Activated CD4-positive, alpha-beta T cell treated with anti-CD3 and anti-CD28 coated beads for 36 hours (primary cell): Measurements from ENCODE around the gene OR4C12. TPM values are rescaled to one million over a fixed set of nuclear protein-coding genes. Genes with fewer than 3 reads are reported as not detected.
"Not testable (repeated sequence)": the region's sequence is repeated elsewhere in the genome, so short reads cannot be mapped to it uniquely, and the experiment has no call there.

Source experiments
- ATAC-seq: fragments of 200-7000 bp; cut with Tn5 transposase; one replicate; pipeline ENCODE4 v1.10.0; 2021; ENCODE audit warnings: mild to moderate bottlenecking, moderate library complexity
- CTCF ChIA-PET: fragments of 350-600 bp; sonication (Branson Sonifier 250); formaldehyde crosslinking; loops from one replicate; lab custom pipeline; 2021; ENCODE audit warnings: antibody characterized with exemption; lab: Charles Lee
- POLR2A ChIA-PET: fragments of 350-600 bp; sonication (Branson Sonifier 250); formaldehyde crosslinking; loops from one replicate; lab custom pipeline; 2021; ENCODE audit warnings: antibody characterized with exemption, inconsistent platforms; lab: Charles Lee
- DNase-seq: peaks from one replicate; pipeline ENCODE4 v3.0.0-alpha.2; 2020
- H3K27ac Mint-ChIP-seq: one replicate; pipeline ENCODE4 v1.8.0; 2021; ENCODE audit warnings: mixed read lengths
- H3K27me3 Mint-ChIP-seq: one replicate; pipeline ENCODE4 v1.8.0; 2021; ENCODE audit warnings: mixed read lengths
- H3K36me3 Mint-ChIP-seq: one replicate; pipeline ENCODE4 v1.8.0; 2021; ENCODE audit warnings: low read depth, mixed read lengths
- H3K4me1 Mint-ChIP-seq: one replicate; pipeline ENCODE4 v1.8.0; 2021; ENCODE audit warnings: mixed read lengths
- H3K4me3 Mint-ChIP-seq: one replicate; pipeline ENCODE4 v1.8.0; 2021; ENCODE audit warnings: mild to moderate bottlenecking, moderate library complexity, mixed read lengths
- H3K9me3 Mint-ChIP-seq: one replicate; pipeline ENCODE4 v1.8.0; 2021; ENCODE audit warnings: low read depth, mixed read lengths
- intact Hi-C, 2 experiments: fragments of 100-400 bp; cut with DNase I in 1 of 2; cut with micrococcal nuclease in 1 of 2; formaldehyde crosslinking; loops; one replicate each; pipeline versions ENCODE4 v1.14.2 to v1.15.1; 2022 to 2024; cut with DNase I, micrococcal nuclease
- total RNA-seq, 2 experiments: library from RNA; stranded (reverse); gene quantifications; one replicate each; pipeline ENCODE4 v1.2.3, GENCODE V29; 2021

The OR4C12 gene
- not detected for total RNA-seq

DNA sequence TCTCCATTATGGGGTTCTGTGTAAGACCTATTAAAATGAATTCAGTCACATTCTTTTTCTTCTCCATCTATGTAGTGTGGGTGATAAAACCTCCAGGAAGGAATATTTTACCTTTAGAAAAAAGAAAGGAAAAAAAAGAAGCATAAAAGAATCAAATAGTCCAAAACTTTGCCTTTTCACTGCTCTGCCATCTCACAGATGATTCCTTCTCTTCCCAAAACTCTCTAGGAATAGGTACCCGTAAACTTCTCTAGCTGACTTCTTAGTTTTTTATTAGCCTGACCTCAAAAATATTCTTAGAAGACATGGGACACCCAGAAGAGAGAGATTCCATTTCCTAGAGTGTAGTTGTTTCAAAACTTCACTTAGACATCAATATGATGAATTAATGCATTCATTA, at the start of gene OR4C12:
Gene OR4C12 (minus strand): TSS at position 101 of the 400 bp plus-strand sequence. CDS start 34 bp downstream, at position 67.
- intact Hi-C loops, CTCF ChIA-PET, H3K4me1 Mint-ChIP-seq, POLR2A ChIA-PET, DNase-seq, ATAC-seq, H3K4me3 Mint-ChIP-seq, H3K36me3 Mint-ChIP-seq, H3K27ac Mint-ChIP-seq, H3K27me3 Mint-ChIP-seq: not testable (repeated sequence)
- peaks cover 21% of the 10 kb centered on the region for H3K9me3 Mint-ChIP-seq

DNA sequence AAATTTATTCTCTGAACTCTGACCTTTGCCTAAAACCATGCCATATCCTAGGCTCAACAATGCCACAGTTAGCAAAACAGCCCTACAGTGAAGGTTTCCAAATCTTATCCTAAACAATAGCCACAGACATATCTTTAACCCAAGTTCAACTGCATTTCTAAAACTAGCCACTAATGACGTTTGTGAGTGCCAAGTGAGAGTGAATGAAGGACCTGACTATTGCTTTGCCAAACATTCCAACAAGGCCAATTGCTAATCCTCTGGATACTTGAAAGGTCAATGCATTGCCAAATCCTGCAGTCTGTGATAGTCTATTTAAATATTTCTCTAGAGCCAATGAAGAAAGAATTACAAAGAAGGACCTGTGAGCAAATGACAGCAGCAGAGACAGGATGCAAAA, 47.9 kb upstream of the OR4C12 start:
- no peak overlapping the region for H3K4me3 Mint-ChIP-seq

DNA sequence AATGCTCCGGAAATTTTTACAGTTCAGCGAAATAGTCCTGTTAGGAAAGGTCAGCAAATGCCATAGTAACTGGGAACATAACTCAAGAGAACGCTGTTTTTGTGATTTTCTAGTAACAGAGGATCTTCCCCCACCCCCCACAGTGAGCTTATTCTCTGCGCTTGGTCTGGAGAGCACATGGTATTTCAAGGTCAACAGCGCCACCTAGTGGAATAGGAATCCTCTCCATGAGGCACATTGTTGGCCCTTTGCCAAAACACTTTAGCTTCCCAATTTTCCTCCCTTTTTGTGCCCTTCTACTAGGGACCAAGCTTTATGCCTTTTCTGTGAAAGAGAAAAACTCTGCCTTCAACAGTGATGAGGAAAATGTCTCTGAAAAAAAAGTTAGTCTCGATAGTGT, 13.2 kb upstream of the OR4C12 start:
- DNase-seq (peak; percentile 65), ATAC-seq (no peak)
- H3K4me1 Mint-ChIP-seq: no peaks in the 10 kb centered on the region
- CTCF ChIA-PET: no interaction called here
- H3K4me3 Mint-ChIP-seq: no peak overlapping the region
- peaks cover 22% of the 10 kb centered on the region for H3K9me3 Mint-ChIP-seq
- H3K36me3 Mint-ChIP-seq: no peaks in the 10 kb centered on the region
- no peak overlapping the region for H3K27ac Mint-ChIP-seq
- intact Hi-C loops: loop anchor here in 1 of 2 experiments (2.0 to 5.0 kb wide), 2 partner anchors 1687 to 1823 kb away; no protein-coding TSS in a partner anchor
- POLR2A ChIA-PET: no interaction called here
- H3K27me3 Mint-ChIP-seq: no peaks in the 10 kb centered on the region

More for the DNA sequence above, 47.9 kb upstream of the OR4C12 start:
- Mint-ChIP-seq H3K27me3 (peaks cover 2% of the 10 kb centered on the region), H3K27ac (no peak overlapping the region), H3K9me3 (peaks cover 16% of the 10 kb centered on the region), H3K36me3 (no peaks in the 10 kb centered on the region), H3K4me1 (no peaks in the 10 kb centered on the region)
- ChIA-PET CTCF (no interaction called here), POLR2A (no interaction called here)
- intact Hi-C loops: no loop called here
- no peak for ATAC-seq
- DNase-seq: no peak

DNA sequence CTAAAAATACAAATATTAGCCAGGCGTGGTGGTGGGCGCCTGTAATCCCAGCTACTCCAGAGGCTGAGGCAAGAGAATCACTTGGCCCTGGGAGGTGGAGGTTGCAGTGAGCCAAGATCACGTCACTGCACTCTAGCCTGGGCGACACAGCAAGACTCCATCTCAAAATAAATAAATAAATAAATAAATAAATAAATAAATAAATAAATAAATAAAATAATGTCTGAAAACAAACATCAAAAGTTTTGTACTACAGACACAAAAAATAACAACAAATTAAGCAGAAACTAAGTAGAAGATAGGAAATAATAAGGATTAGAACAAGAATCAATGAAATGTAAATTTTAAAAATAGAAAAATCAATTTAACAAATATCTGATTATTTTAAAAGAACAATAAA, 8.9 kb downstream of the OR4C12 start:
- H3K27ac Mint-ChIP-seq, H3K4me1 Mint-ChIP-seq, intact Hi-C loops, DNase-seq, ATAC-seq, H3K4me3 Mint-ChIP-seq, H3K9me3 Mint-ChIP-seq, H3K36me3 Mint-ChIP-seq, H3K27me3 Mint-ChIP-seq, POLR2A ChIA-PET, CTCF ChIA-PET: not testable (repeated sequence)

DNA sequence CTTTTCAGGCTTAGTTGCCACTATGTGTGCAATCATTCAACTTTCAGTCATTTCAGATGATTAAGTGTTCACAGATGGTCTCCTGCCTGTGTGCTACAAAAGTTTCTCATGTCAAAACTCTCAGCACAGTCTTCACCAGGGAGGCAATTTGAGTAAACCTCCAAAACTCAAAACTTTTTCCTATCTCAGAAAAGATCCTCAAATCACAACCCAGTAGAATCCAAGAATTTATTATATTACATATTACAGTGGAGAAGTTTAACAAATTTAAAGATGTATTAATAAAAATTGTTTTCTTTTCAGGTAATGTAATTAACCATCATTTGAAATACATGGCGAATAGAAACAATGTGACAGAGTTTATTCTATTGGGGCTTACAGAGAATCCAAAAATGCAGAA, 30.2 kb downstream of the OR4C12 start, which contains the start of gene OR4C13:
Gene OR4C13 (plus strand): TSS at position 301 of the 400 bp plus-strand sequence. CDS start 32 bp downstream, at position 333.
- no peak within 1 kb of the TSS for H3K27ac Mint-ChIP-seq
- intact Hi-C loops: no loop called here
- peaks cover 9% of the 10 kb centered on the region for H3K9me3 Mint-ChIP-seq
- H3K36me3 Mint-ChIP-seq: no peaks in the 10 kb centered on the region
- H3K4me3 Mint-ChIP-seq: no peak within 1 kb of the TSS
- ChIA-PET POLR2A (no interaction called here), CTCF (no interaction called here)
- no peak for ATAC-seq
- no peaks in the 10 kb centered on the region for H3K27me3 Mint-ChIP-seq
- DNase-seq: no peak
- no peaks in the 10 kb centered on the region for H3K4me1 Mint-ChIP-seq

DNA sequence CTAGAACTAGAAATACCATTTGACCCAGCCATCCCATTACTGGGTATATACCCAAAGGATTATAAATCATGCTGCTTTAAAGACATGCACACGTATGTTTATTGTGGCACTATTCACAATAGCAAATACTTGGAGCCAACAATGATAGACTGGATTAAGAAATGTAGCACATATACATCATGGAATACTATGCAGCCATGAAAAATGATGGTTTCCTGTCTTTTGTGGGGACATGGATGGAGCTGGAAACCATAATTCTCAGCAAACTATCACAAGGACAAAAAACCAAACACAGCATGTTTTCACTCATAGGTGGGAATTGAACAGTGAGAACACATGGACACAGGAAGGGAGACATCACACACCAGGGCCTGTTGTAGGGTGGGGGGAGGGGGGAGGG, 33.6 kb downstream of the OR4C12 start:
- intact Hi-C loops, POLR2A ChIA-PET: not testable (repeated sequence)

More for the DNA sequence above, 33.6 kb downstream of the OR4C12 start:
- ATAC-seq, H3K9me3 Mint-ChIP-seq, H3K27me3 Mint-ChIP-seq, H3K4me1 Mint-ChIP-seq, H3K27ac Mint-ChIP-seq, H3K36me3 Mint-ChIP-seq, CTCF ChIA-PET, H3K4me3 Mint-ChIP-seq, DNase-seq: not testable (repeated sequence)

Other genes starting within 250 kb of the OR4C12 start
- gene OR4C13, start 30.1 kb downstream of the OR4C12 start, total RNA-seq: not detected
- gene OR4C45, start 50.3 kb upstream of the OR4C12 start, total RNA-seq: not detected